Stimulated activated CD4-positive, alpha-beta T cell treated with anti-CD3 and anti-CD28 coated beads, Interleukin-4, amount 100 ng/mL, for 24 hours (primary cell): ENCODE measurements around the gene CRELD2.
A peak's percentile ranks its signal among the peaks of the same experiment; 100 is the strongest.

Experiments used
- DNase-seq: peaks from one replicate; pipeline ENCODE4 v3.0.0-alpha.2; 2020

CRELD2 gene

DNA sequence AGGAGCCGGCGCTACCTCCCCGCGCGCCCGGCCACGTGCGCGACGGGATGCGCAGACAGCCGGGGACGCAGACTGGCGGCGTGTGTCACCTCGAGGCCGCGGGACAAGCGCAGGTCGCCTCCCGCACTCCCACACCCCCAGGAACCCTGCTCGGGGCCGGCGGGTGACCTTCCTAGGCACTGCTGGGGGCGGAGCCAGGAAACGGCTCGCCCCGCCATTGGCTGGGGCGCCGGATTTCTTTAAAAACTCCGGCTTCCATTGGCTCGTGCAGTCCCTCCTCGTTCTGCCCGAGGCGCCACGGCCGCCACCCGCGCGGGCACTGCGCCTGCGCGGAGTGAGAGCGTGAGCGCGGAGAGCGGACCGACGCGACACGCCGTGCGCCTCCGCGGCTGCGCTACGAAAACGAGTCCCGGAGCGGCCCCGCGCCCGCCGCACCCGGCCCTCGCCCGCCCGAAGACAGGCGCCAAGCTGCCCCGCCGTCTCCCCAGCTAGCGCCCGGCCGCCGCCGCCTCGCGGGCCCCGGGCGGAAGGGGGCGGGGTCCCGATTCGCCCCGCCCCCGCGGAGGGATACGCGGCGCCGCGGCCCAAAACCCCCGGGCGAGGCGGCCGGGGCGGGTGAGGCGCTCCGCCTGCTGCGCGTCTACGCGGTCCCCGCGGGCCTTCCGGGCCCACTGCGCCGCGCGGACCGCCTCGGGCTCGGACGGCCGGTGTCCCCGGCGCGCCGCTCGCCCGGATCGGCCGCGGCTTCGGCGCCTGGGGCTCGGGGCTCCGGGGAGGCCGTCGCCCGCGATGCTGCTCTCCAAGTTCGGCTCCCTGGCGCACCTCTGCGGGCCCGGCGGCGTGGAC is 41.9 kb downstream of the CRELD2 start, which contains the start of gene PIM3:
PIM3 (plus strand) TSS at position 614 of the 846 bp plus-strand sequence; CDS start at position 790, 176 bp downstream.
- peak; percentile 92 for DNase-seq

DNA sequence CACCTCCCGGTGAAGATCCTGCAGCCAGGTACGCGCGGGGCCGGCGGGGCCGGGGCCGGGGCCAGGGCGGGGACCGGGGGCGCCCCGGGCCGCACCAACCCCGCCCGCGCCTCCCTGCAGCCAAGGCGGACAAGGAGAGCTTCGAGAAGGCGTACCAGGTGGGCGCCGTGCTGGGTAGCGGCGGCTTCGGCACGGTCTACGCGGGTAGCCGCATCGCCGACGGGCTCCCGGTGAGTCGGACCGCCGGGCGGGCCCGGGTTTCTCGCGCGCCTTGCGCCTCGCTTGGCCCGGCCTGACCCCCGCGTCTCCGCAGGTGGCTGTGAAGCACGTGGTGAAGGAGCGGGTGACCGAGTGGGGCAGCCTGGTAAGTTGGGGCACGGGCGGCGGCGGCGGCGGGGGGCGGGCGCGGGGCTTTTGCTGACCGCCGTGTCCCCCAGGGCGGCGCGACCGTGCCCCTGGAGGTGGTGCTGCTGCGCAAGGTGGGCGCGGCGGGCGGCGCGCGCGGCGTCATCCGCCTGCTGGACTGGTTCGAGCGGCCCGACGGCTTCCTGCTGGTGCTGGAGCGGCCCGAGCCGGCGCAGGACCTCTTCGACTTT is 42.7 kb downstream of the CRELD2 start:
- peak; percentile 47 for DNase-seq

DNA sequence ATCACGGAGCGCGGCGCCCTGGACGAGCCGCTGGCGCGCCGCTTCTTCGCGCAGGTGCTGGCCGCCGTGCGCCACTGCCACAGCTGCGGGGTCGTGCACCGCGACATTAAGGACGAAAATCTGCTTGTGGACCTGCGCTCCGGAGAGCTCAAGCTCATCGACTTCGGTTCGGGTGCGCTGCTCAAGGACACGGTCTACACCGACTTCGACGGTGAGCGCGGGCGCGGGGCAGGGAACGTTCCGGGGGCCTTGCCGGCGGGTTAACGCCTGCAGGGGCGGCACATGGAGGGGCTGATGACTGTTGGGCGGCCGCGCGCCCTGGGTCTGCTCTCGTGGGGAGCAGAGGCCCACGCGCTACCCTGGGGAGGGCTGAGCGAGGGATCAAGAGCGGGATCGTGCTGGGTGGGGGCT is 43.2 kb downstream of the CRELD2 start:
- no peak for DNase-seq

DNA sequence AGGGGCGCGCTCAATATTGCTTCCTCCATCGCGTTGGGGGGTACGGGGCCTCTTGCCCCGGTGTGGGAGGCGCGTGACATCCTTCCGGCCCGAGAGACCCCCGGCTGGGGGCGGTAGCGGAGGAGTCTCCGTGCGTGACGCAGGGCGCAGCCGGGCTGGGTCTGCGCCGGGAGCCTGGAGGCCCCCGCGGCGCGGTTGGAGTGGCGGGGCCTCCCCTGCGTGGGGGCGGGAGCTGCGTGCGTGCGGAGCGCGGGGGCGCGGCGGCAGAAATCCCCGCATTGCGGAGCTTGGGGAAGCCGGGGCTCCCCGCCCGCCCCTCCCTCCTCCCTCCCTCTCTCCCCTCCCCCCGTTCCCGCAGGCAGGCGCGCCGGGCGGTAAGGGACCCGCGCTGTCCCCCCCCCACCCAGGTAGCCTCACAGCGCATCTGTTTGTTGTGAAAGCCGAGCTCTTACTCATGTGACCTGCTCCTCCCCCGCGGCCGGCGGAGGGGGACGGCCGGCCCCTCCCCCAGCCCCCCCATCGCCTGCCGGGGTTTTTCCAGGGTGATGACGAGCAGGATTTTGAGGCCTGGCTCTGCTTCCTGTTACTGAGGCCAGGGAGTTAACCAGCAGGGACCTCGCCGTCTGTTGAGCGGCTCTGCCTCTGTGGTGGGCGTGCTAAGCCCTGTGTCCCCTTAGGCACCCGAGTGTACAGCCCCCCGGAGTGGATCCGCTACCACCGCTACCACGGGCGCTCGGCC is 43.7 kb downstream of the CRELD2 start:
- DNase-seq: peak; percentile 90

DNA sequence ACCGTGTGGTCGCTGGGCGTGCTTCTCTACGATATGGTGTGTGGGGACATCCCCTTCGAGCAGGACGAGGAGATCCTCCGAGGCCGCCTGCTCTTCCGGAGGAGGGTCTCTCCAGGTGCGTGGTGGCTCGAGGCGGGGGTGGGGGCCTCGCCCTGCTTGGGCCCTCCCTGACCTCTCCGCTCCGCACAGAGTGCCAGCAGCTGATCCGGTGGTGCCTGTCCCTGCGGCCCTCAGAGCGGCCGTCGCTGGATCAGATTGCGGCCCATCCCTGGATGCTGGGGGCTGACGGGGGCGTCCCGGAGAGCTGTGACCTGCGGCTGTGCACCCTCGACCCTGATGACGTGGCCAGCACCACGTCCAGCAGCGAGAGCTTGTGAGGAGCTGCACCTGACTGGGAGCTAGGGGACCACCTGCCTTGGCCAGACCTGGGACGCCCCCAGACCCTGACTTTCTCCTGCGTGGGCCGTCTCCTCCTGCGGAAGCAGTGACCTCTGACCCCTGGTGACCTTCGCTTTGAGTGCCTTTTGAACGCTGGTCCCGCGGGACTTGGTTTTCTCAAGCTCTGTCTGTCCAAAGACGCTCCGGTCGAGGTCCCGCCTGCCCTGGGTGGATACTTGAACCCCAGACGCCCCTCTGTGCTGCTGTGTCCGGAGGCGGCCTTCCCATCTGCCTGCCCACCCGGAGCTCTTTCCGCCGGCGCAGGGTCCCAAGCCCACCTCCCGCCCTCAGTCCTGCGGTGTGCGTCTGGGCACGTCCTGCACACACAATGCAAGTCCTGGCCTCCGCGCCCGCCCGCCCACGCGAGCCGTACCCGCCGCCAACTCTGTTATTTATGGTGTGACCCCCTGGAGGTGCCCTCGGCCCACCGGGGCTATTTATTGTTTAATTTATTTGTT is 44.6 kb downstream of the CRELD2 start:
- no peak for DNase-seq

DNA sequence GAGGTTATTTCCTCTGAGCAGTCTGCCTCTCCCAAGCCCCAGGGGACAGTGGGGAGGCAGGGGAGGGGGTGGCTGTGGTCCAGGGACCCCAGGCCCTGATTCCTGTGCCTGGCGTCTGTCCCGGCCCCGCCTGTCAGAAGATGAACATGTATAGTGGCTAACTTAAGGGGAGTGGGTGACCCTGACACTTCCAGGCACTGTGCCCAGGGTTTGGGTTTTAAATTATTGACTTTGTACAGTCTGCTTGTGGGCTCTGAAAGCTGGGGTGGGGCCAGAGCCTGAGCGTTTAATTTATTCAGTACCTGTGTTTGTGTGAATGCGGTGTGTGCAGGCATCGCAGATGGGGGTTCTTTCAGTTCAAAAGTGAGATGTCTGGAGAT is 45.2 kb downstream of the CRELD2 start:
- no peak for DNase-seq

DNA sequence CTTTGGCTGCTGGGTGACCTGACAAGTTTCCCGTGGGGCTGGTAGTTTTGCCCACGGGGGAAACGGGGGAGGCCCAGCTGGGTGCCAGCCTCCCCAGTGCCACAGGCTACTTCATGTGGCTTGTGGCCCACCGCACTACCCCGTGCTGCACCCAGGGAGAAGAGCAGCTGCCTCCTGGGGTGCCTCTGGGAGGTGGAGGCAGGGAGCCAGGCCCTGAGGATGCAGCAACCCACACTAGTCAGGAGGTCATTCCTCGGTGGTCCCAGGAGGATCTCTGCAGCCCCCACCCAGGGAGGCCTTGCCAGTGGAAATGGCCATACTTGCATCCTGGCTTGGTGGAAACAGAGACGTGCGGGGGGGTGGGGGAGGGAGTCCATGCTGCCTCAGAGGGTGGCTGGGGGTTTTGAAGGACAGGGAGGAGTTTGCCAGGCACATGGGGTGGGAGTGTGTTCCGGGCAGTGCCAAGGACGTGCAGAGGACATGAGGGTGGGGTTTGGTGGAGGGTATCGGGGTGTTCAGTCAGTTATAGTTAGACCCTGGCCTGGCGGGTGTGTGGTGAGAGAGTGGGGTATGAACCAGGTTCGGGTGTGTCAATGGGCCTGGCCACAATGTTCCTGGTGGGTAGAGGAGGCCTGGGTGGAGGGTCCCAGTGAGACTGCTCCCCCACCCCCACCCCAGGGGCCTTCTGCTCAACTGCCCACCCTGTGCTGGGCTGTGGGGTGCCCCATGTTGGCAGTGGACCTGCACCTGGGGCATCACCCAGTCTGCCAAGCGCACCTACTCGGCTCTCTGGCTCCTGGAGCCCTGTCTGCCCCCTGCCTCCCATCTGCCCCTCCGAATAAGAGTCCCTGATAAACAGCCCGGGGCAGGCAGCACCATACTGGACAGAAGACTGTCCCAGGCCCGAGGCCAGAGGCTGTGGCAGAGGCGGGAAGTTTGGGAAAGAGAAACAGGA is 46.0 kb downstream of the CRELD2 start:
- DNase-seq: peak; percentile 5

DNA sequence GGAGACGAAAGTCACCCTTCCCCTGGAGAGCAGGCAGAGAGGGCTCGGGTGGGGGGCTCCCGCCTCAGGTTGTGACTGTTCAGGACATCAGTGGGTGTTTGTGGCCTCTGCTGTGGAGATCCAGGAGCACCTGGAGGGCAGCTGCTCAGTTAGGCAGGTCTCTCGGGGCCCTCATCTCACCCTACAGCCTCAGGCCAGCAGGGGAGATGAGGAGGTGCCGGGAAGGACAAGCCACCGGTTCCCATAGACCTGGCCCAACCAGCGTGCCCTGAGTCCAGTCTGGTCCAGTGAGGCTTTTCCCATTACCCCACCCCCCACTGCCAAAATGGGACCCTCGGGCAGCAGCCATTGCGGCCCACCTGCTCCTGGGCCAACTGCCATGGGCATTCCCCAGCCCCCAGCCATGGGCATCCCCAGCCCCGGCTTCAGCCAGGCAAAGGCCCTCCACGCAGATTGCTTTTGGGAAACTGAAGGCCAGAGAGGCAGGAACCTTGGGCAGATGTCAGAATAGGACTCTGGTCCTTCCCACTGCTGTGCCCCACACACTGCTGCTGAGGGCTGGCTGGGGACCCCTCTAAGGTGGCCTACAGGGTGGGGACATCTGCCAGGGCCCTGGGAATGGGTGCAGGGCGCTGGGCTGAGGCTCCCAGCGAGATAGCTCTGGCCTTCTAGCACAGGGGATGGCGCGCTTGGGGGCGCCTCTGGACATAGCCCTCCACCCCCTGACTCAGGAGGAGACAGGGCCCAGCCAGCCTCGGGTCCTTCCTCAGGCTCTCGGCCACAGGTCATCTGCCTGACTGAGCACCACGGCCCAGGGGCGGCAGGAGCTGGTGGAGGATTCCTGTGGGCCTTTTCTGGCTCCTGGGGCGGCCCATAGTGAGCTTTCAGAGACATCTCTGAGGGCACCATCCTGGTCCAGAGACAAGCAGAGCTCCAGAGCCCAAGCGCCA is 46.9 kb downstream of the CRELD2 start:
- DNase-seq: peak; percentile 7

DNA sequence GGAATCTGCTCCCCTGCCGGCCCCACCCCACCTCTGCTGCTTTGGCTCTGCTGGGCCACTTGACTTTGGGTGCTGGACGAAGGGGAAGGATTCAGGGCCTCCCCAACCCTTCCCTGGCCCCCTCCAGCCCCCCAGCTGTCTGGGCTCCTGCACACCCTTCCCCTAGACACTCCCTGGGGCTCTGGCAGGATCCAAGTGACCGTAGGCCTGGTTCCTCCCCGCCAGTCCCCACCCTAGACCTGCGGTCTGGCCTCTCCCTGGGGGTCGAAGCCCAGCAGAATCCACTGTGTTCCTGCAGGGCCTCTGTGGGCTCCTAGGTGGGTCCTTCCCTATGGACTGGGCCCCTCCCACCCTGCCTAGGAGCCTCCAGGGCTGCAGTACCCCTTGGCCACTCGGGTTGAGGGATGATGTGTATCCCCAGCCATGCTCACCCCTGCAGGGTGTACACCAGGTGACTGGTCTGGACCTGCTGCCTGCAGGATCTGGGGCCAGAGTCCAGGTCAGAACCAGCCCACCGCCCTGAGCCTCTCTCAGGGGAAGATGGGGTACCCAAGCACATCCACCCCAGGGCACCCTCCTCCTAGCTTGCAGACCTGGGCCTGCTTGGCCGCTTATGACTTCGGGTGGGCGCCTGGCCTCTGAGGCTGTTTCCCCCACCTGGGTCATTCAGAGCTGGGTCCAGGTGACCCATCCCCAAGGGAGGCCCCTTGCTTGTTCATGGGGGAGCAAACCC is 47.8 kb downstream of the CRELD2 start:
- DNase-seq: peak; percentile 11

DNA sequence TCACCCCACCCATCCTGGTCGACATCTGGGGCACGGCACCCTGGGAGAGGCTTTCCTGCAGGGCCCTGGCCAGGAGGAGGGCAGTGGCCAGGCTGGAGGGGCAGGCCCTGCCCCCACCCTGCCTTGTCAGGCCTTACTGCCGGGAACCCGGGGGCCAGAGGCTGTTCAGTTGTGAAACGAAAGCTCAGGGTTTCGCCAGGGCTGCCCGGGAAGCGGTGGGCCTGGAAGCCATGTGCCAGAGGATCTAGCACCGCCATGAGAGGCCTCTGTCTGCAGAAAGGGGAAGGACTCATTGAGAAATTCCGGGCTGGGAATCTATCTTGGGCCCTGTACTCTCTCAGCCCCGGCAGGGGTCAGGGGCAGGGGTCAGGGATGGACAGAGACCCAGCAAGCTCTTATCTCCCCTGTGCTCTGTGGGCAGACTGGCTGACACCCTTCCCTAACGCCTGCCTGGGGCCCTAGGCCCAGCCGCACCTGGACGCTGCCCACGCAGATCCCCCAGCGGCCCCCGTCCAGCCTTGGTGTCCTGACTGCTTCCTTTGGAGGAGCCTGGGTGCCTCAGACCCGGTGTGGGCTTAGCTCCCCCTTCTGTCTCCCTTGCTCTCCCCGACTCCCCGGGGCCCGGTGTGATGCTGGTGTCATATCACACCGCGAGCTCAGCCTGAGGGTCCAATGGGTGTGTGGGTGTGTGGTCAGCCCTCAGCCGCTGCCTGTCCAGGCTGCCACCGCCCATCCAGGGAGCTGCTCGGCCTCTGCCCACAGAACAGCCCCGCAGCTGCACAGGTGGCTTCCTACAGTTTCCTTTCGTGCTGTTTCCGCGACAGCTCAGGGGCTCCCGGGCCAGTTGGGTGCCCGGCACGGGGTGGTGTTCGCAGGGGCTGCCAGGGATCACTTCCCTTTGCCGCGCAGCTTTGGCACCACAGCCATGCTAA is 48.6 kb downstream of the CRELD2 start:
- peak; percentile 19 for DNase-seq

DNA sequence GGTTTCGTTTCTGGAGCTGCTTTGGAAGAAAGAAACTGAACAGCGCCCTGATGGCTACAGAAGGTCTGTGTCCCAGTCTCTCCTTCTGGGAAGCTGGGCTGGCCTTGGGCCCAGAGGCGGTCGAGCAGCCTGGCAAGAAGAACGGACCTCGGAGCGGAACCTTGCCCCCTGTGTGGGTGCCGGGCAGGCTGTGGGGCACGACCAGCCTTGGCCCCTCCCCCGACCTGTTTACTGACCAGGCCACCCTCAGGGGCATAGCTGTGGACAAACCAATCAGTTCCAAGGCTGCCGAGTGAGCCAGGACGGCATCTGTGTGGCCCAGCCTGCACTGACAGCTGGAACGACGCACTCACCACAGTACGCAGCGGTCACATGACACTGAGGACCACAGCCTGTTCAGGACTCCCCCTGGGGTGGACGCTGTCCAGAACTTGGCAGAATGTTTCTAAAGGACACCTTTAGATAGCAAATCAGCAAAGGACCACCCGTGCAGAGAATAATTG is 49.3 kb downstream of the CRELD2 start:
- peak; percentile 8 for DNase-seq

DNA sequence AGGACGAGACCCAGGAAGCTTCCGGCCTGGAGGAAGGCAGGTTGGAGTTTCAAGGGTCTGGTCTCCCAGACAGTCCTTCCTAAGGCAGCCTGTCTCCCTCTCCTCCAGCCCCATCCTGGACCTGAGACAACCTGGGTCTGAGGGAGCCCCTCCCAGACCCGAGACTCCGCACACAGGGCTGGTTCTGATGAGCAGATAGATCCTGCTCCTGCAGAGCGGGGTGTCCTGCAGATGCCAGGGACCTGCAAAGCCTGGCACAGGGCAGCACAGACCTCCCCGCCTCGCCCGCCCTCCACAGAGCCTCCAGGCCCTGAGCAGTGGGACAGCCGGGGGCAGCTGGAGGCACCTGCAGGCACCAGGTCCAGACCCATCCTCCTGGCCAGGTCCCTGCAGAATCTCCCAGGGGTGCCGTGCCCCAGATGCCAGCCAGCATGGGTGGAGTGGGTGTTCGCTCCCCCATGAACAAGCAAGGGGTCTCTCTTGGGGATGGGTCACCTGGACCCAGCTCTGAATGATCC is 49.9 kb downstream of the CRELD2 start:
- DNase-seq: peak; percentile 10

DNA sequence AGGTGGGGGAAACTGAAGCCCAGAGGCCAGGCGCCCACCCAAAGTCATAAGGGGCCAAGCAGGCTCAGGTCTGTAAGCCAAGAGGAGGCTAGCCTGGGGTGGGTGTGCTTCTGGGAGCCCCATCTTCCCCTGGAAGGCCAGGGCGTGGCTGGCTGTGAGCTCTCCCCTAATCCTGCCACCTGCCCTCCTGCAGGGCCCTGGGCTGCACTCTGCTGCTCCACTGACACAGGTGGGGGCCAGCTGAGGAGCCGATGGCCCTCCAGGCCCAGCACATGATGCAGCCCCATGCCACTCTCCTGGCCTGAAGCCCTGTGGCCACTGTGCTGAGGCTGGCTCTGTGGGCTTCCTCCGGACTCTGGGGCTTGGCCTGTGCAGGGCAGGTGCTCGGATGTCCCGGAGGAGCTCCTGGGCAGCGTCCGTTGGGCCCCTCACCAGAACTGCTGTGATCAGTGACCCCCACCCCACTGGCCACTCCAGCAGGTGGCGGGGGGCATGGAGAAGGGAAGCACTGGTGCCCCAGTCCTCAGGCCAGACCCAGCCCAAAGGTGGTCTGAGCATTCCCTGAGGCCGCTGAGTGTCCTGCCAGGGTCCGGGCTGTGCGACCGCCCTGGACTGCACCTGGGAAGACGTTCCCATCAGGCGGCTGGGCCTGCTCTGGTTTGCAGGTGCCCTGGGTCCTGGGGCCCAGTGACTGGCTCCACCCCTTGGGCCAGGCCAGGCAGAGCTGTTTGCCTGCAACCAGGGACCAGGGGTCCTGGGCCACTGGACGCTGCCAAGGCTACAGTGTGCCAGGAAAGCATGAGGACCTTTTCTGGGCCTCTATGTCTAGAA is 50.6 kb downstream of the CRELD2 start:
- peak; percentile 9 for DNase-seq

DNA sequence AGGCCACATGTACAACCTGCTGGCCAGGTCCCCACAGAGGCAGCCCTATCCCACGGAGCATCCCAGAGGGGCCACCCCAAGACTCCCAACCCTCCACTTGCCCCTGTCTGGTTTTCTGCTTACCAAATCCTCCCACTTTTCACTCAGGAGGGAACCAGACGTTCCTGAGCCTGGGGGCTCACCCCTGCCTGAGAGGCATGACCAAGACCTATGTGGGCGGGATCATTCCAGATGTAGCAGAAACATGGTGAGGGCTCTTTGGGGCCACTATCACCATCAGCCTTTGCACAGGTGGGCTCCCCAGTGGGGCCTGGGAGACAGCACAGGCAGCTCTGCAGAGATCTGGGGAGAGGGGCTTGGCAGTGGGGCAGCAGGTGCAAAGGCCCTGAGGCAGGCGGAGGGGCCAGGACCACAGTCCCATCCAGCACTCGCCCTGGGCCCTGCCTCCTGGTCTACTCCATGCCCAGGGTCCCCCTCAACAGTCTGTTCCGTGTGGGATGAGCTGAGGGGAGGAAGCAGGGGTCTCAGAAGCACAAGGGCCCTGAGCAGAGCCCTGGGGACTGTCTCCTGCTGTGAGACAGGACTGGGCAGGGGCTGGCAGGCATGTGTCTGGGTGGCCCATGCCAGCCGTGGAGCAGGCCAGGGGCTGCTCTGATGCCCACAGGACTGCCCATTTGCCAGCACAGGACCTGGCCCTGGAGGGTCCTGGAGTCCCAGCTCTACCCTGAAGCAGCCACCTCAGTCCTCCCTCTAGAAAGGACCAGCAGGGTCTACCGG is 51.5 kb downstream of the CRELD2 start:
- peak; percentile 6 for DNase-seq

DNA sequence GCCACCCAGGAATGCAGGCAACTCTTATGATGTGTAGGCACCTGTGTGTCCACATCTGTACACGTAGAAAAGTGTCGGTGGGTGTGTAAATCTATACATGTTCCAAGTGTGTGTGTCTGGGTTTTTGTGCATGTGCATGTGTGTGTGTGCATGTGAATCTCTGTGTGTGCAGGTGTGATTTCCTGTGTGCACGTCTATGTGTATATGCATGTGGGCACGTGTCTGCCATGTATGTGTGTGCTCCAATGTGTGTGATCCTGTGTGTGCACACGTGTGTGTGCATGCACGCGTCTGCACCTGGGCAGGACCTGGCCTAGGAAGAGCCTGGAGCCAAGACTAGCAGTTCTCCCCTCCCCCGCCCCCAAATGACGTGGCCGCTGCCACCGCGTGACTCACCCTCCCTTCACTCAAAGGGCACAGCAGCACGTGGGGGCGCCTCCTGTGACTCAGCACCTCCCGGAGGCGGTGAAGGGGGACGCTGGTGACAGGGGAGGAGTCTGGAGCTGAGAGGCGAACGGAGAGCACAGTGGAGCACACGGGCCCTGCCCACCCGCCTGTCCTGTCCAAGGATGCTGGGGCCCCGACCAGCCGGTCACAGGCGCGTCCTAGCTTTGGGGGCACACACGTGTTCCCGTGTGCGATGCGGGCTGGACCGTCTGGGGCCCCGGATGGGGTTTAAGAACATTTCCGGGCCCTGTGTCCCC is 52.2 kb downstream of the CRELD2 start:
- DNase-seq: peak; percentile 98
